ENCODE measurements around the gene ECE1.
"Not testable (repeated sequence)": the region's sequence is repeated elsewhere in the genome, so short reads cannot be mapped to it uniquely, and the experiment has no call there.

The ECE1 gene

DNA sequence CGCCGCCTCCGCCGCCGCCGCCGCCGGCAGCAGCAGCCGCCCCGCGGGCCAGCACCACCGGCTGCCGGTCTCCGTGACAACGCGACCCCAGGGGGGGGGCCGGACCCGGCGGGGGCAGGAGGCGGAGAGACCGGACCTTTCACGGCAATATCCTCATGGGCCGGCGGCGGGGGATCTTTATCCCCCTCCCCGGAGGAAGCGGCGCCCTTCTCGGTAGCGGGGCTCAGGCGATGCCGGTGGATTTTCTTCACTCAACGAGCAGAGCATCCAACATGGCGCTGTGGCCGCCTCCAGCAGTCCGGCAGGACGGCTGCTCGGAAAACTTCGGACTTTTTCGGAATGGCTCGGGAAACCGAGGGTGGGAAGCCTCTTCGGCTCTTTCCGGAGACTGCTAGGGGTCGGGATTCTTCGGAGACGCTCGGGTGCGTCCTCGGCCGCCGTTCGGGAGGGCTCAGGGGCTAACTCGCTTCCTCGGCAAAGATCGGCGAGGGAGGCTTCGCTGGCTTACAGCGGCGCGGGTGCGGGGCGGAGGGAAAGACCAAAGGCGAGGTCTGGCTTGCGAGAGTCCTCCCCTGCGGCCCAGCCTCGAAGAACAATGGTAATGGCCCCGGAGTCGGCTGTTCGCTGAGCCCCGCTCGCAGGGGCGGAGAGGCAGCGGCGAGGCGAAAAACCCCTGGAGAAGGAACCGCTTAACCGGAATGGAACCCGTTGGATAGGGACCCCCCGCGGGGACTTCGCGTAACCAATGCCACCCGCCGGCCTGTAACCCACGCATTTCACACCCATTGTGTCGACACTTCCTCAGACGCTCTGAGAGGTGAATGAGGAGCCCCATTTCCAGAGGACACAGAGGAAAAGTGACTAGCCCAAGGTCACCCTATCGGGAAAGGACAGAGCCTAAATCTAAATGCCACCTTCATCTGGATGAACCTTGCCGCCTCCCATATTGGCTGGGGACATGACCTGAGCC, 113.4 kb downstream of the ECE1 start, which contains the start of gene EIF4G3:
TSS of gene EIF4G3 (minus strand) at position 312 of the 970 bp plus-strand sequence. CDS start 174,155 bp downstream, outside the sequence.
- DNase-seq (ENCODE audit: low read depth): peak; percentile 97

DNA sequence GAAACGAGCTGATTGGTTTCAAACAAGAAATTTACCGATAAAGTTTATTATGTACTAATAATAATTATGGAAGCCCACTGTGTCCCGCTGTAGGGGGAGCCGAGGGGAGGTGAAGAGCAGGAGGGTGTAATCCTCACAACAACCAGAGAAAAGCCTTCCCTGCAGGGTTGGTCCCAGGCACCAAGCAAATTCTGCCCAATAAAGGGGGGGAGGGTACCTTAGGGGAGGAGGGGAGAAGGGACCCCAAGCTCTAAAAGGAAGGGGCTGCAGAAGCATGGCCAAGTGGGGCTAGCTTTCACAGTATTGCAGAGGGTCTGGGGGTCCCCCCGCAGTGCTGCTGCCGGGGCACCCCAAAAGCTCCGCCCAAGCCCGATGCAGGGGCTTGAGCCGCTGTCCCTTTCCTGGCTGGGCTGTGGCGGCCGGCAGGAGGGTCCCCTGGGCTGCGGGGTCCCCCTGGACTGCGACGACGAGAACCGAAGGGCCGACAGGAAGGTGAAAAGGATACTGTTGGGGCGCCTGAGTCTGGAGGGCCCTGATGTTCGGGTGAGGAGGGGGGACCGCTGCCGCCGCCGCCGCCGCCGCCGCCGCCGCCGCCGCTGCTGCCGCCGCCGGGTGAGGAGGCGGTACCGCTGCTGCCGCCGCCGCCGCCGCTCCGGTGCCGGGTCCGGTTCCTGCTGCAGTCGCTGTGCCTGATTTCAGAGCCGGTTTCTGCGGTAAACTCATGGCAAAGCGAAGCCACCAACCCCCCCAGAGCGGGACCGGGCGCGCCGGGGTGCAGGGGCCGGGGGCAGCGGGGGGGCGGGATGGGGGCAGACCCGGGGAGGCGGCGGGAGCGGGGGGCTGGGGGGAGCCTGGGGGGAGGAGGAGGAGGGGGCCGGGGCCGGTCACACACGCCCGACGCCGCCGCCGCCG, 114.3 kb downstream of the ECE1 start:
- DNase-seq (ENCODE audit: low read depth): peak; percentile 30

DNA sequence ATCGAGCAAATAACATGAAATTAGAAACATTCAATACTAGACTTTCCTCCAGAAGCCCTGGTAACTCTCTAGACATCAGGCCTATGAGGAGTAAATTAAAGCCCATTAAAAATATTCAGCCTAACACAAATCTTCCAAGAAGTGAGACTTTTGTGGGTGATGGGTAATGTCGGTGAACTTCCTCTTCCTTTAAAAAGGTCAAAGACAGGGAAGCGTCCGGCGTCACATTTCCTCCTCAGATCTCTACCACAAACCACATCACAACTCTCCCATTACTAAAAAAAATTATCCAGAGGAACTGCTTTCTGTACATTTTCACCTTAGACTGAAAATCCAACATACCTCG, 115.0 kb downstream of the ECE1 start:
- DNase-seq (ENCODE audit: low read depth): no peak

DNA sequence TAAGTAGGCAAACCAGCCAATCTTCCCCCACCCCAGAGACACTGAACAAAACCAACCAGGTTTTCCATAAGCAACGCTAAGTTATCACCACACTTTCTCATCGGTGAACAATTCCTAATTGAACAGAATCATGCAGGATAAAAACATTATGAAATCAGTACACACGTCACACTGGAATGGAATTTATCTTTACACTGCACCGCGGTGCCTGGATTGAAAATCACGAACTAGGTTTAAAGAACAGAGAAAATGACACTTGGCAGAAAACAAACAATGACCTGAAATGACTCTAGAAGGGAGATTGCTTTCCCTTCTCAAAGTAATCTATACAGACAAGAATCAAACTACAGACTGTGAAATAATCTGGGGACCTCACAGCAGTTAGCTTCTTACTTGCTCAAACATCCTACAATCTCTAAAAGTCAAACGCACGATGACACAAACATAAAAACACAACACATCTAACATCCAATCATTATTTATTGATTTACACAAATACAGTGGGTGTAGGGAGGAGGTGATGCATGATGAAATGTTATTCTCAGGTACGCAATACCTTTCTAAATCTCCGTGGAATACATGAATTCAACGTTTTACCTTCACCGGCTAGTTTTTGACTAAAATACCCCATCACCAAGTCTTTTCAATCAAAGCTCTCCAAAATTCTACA, 115.5 kb downstream of the ECE1 start:
- DNase-seq (ENCODE audit: low read depth): no peak

DNA sequence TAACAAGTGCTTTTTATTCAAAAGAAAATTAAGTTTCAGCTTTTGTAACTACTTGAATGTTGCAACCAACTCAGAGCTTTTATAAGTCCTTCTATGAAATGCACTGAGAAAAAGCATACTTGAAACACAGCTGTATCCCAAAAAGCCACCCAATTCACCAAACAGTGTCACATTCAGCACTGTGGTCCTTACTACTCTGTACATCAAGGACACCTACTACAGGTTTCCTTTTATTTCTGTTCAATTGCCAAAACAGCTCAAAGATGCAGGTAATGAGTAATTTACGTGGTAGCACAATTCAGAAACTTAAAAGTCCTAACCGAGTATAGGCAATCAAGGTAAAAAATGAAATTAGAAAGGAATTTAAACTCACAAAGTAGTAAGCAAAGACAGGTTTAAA, 116.0 kb downstream of the ECE1 start:
- DNase-seq (ENCODE audit: low read depth): no peak

DNA sequence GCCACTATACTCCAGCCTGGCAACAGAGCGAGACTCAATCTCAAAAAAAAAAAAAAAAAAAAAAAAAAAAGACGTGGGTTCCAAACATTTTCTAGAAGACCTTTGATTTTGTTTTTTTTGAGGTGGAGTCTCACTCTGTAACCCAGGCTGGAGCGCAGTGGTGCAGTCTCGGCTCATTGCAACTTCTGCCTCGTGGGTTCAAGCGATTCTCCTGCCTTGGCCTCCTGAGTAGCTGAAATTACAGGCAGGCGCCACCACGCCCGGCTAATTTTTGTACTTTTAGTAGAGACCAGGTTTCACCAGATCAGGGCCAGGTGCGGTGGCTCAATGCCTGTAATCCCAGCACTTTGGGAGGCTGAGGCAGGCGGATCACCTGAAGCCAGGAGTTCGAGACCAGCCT, 117.2 kb downstream of the ECE1 start:
- not testable (repeated sequence) for DNase-seq (ENCODE audit: low read depth)

DNA sequence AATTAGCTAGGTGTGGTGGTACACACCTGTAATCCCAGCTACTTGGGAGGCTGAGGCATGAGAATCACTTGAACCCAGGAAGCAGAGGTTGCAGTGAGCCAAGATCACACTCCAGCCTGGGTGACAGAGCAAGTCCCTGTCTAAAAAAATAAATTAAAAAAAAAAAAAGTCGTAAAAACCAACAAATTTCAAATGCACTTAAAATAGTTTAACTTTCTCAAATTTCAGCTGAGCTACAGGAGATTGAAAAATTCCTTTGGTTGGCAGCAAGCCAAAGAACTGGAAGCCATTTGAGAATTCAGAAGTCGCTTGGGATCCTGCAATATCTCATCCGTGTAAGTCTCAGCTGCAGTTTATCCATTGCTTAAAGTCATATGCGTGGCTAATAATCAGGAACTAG, 119.4 kb downstream of the ECE1 start:
- DNase-seq (ENCODE audit: low read depth): not testable (repeated sequence)

DNA sequence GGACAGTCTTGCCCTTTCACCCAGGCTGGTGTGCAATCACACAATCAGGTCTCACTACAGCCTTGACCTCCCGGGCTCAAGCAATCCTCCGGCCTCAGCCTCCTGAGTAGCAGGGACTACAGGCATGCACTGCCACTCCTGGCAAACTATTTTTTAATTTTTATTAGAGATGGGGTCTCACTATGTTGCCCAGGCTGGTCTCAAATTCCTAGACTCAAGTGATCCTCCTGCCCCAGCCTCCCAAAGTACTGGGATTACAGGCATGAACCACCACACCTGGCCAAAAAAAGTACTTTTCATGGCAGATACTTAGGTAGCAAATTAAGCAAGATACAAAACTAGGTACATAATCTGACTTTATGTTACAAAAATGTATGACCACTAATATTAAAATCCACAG, 121.8 kb downstream of the ECE1 start:
- DNase-seq (ENCODE audit: low read depth): no peak
